ENCODE measurements around the gene NDUFS2. TPM values are rescaled to one million over a fixed set of nuclear protein-coding genes. Genes with fewer than 3 reads are reported as not detected.

Gene NDUFS2
- total and polyA plus RNA-seq, 2 experiments from 2014 or later: 104 to 135 TPM

DNA sequence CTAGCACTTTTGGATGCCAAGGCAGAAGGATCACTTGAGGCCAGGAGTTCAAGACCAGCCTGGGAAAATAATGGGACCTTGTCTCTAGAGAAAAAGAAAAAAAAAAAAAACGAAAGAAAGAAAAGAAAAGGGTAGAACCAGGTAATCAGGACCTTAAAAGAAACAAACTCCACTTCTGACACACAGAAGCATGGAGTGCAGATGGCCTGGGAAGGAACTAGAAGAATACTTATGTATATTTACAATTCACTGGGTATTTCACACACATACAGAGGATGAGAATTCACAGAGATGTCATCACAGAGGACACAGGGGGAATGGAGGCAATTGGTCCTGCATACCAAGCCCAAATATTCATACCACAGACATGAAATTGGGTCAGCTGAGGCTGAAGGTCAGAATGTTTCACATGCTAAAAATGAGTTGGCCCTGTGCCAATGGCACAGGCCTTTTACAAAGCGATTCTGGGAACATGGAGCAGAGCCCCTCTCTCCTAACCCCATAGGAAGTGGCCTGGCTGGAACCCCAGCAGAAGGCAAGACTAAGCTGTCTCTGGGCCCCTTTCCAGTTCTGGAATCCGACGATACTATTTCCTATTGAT lies 29.3 kb upstream of the NDUFS2 start:
- H3K9me3 ChIP-seq (ENCODE audit: low read depth): no peaks in the 10 kb centered on the region
- H3K27ac ChIP-seq: peak overlapping the region; percentile 93
- H3K4me2 ChIP-seq (ENCODE audit: unreplicated experiment): peak overlapping the region; percentile 73
- peak overlapping the region; percentile 78 for H3K9ac ChIP-seq
- TF ChIP-seq EZH2phosphoT487 (IDR thresholded peaks at IDR 0.05; ENCODE audit: insufficient read depth, low read depth) (peak; percentile 92), EZH2 (IDR thresholded peaks at IDR 0.05; ENCODE audit: insufficient read depth, poor library complexity, severe bottlenecking) (no peak)
- no peaks in the 10 kb centered on the region for H4K20me1 ChIP-seq (ENCODE audit: insufficient read depth)
- H3K27me3 ChIP-seq (replicated peaks; ENCODE audit: insufficient read depth): no peaks in the 10 kb centered on the region
- DNase-seq: peak; percentile 95
- peaks cover 23% of the 10 kb centered on the region for H3K4me1 ChIP-seq (ENCODE audit: insufficient read depth)
- peak overlapping the region; percentile 16 for H3K4me3 ChIP-seq
- H3K36me3 ChIP-seq (ENCODE audit: low read depth): peaks cover 23% of the 10 kb centered on the region
- H3K79me2 ChIP-seq (ENCODE audit: insufficient read depth): peaks cover 26% of the 10 kb centered on the region
- peaks cover 25% of the 10 kb centered on the region for H3F3A ChIP-seq (ENCODE audit: insufficient read depth)
- in situ Hi-C loops (cut with MboI): no loop called here
- WGBS, 2 experiments (ENCODE audit: low coverage in 1 of 2, low lambda C conversion rate in 2 of 2, missing lambda C conversion rate in 2 of 2): 25% methylated on average over 4 of the region's 4 CpGs
- no peak overlapping the region for H2AFZ ChIP-seq
- H3K9me2 ChIP-seq (ENCODE audit: insufficient read depth): no peaks in the 10 kb centered on the region

DNA sequence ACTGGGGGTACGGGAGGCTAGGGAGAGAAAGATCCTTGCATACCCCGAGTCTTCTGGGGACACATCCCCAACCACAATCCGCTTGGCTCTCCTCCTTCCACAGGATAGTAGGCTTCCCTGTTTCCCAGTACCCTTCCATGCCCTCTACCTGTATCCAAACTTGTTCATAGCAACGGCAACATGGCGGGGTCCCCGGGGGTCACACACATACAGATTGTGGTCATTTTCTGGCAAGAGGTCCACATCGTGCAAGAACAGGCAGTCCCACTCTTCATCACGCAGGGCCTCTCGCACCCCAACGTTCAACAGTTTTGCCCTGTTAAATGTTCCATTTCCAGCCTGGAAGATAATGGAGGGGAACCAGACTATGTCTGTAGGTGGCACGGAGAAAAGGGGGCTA lies 28.5 kb upstream of the NDUFS2 start:
- Histone ChIP-seq H3K27ac (peak overlapping the region; percentile 93), H3F3A (ENCODE audit: insufficient read depth) (peaks cover 25% of the 10 kb centered on the region), H3K79me2 (ENCODE audit: insufficient read depth) (peaks cover 26% of the 10 kb centered on the region), H4K20me1 (ENCODE audit: insufficient read depth) (no peaks in the 10 kb centered on the region), H3K4me3 (no peak overlapping the region), H2AFZ (no peak overlapping the region), H3K9me2 (ENCODE audit: insufficient read depth) (no peaks in the 10 kb centered on the region), H3K9me3 (ENCODE audit: low read depth) (no peaks in the 10 kb centered on the region), H3K27me3 (replicated peaks; ENCODE audit: insufficient read depth) (no peaks in the 10 kb centered on the region), H3K4me2 (ENCODE audit: unreplicated experiment) (peak overlapping the region; percentile 43), H3K36me3 (ENCODE audit: low read depth) (peaks cover 23% of the 10 kb centered on the region), H3K9ac (peak overlapping the region; percentile 78), H3K4me1 (ENCODE audit: insufficient read depth) (peaks cover 23% of the 10 kb centered on the region)
- TF ChIP-seq EZH2phosphoT487 (IDR thresholded peaks at IDR 0.05; ENCODE audit: insufficient read depth, low read depth): no peak
- no peak for TF ChIP-seq EZH2 (IDR thresholded peaks at IDR 0.05; ENCODE audit: insufficient read depth, poor library complexity, severe bottlenecking)
- WGBS, 2 experiments (ENCODE audit: low coverage in 1 of 2, low lambda C conversion rate in 2 of 2, missing lambda C conversion rate in 2 of 2): 96 to 98% methylated on average over 11 of the region's 11 CpGs
- DNase-seq: no peak
- in situ Hi-C loops (cut with MboI): no loop called here

DNA sequence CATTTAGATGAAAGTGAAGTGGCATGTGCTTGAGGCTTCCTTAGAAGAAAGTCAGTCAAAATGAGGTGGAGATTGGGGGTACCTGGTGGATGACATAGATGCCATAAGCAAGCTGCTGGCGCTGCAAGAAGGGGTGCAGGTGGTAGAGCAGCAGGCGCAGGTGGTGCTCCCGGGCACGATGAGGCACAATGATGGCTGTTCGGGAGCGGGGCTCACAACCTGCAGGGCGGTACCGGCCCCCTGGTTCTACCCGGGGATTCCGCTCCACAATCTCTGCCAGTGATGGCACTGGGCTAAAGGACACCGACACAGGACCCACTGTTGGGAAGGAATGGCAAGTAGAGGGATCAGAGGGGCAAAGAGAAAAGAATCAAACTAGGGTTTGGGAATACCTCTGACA lies 27.3 kb upstream of the NDUFS2 start:
- in situ Hi-C loops (cut with MboI): no loop called here
- H3K9me3 ChIP-seq (ENCODE audit: low read depth): no peaks in the 10 kb centered on the region
- H3K27me3 ChIP-seq (replicated peaks; ENCODE audit: insufficient read depth): no peaks in the 10 kb centered on the region
- DNase-seq: no peak
- no peaks in the 10 kb centered on the region for H4K20me1 ChIP-seq (ENCODE audit: insufficient read depth)
- no peak overlapping the region for H2AFZ ChIP-seq
- H3K4me2 ChIP-seq (ENCODE audit: unreplicated experiment): no peak overlapping the region
- peaks cover 23% of the 10 kb centered on the region for H3K4me1 ChIP-seq (ENCODE audit: insufficient read depth)
- H3F3A ChIP-seq (ENCODE audit: insufficient read depth): peaks cover 25% of the 10 kb centered on the region
- H3K36me3 ChIP-seq (ENCODE audit: low read depth): peaks cover 23% of the 10 kb centered on the region
- H3K4me3 ChIP-seq: no peak overlapping the region
- no peak overlapping the region for H3K27ac ChIP-seq
- H3K9me2 ChIP-seq (ENCODE audit: insufficient read depth): no peaks in the 10 kb centered on the region
- no peak overlapping the region for H3K9ac ChIP-seq
- no peak for TF ChIP-seq EZH2 (IDR thresholded peaks at IDR 0.05; ENCODE audit: insufficient read depth, poor library complexity, severe bottlenecking)
- no peak for TF ChIP-seq EZH2phosphoT487 (IDR thresholded peaks at IDR 0.05; ENCODE audit: insufficient read depth, low read depth)
- peaks cover 26% of the 10 kb centered on the region for H3K79me2 ChIP-seq (ENCODE audit: insufficient read depth)
- WGBS, 2 experiments (ENCODE audit: low coverage in 1 of 2, low lambda C conversion rate in 2 of 2, missing lambda C conversion rate in 2 of 2): 88 to 93% methylated on average over 11 of the region's 11 CpGs

DNA sequence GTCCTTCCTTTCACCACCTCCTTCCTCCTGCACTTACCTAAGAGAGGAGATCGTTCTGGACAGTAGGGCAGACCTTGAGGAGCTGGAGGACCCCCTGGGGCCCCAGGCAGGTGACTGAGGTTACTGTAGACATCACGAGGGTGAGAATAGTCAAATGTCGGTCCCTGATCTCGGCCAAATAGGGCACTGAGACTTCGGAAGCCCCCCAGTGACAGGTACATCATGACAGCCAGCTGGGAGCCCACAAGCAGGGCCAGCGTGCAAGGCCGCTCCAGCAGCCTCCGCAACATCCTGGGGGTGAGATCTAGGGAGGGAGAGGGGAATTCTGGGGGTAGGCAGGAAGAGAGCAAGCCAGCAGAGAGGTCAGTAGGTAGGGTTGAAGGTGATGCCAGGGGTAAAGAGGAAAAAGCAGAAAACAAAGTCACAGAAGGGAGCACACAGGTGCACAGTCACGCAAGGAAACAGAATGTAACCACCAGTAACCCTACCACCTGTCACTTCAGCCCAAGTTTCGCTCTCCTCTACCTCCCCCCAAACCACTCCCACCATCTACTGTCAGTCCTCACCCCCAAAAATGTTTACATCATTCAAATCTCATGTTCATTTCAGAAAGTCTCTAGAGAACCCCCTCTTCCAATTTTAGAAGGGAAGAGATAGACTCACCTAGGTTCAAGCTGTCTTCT lies 26.3 kb upstream of the NDUFS2 start:
- peaks cover 26% of the 10 kb centered on the region for H3K79me2 ChIP-seq (ENCODE audit: insufficient read depth)
- no peak overlapping the region for H2AFZ ChIP-seq
- H3F3A ChIP-seq (ENCODE audit: insufficient read depth): peaks cover 25% of the 10 kb centered on the region
- H3K36me3 ChIP-seq (ENCODE audit: low read depth): peaks cover 17% of the 10 kb centered on the region
- H3K27ac ChIP-seq: no peak overlapping the region
- H4K20me1 ChIP-seq (ENCODE audit: insufficient read depth): no peaks in the 10 kb centered on the region
- WGBS, 2 experiments (ENCODE audit: low coverage in 1 of 2, low lambda C conversion rate in 2 of 2, missing lambda C conversion rate in 2 of 2): 93 to 95% methylated on average over 10 of the region's 10 CpGs
- no peaks in the 10 kb centered on the region for H3K9me2 ChIP-seq (ENCODE audit: insufficient read depth)
- no peaks in the 10 kb centered on the region for H3K27me3 ChIP-seq (replicated peaks; ENCODE audit: insufficient read depth)
- TF ChIP-seq EZH2phosphoT487 (IDR thresholded peaks at IDR 0.05; ENCODE audit: insufficient read depth, low read depth): no peak
- no peak for TF ChIP-seq EZH2 (IDR thresholded peaks at IDR 0.05; ENCODE audit: insufficient read depth, poor library complexity, severe bottlenecking)
- DNase-seq: no peak
- peaks cover 23% of the 10 kb centered on the region for H3K4me1 ChIP-seq (ENCODE audit: insufficient read depth)
- in situ Hi-C loops (cut with MboI): no loop called here
- H3K4me3 ChIP-seq: peak overlapping the region; percentile 98
- H3K4me2 ChIP-seq (ENCODE audit: unreplicated experiment): peak overlapping the region; percentile 90
- H3K9ac ChIP-seq: peak overlapping the region; percentile 97
- H3K9me3 ChIP-seq (ENCODE audit: low read depth): no peaks in the 10 kb centered on the region
